Transverse colon (tissue), 3 donors: ENCODE measurements around the gene MYH15.

ENCODE experiments used
- POLR2A ChIP-seq: fragments of 450-650 bp; IDR thresholded peaks from one replicate; pipeline ENCODE4 v1.6.1; 2016; ENCODE audit warnings: antibody characterized with exemption, mild to moderate bottlenecking, moderate library complexity
- TF ChIP-seq, protein P1 (sequence below), 5 experiments: fragments of 200-600 bp in 3 of 5; fragments of 450-650 bp in 2 of 5; sonication (generic) in 3 of 5; IDR thresholded peaks; 1 replicate in 2 of 5; 2 replicates in 3 of 5; pipeline ENCODE4 v1.5.1; 2016 to 2017; ENCODE audit warnings: antibody characterized with exemption in 5 of 5, inconsistent platforms in 3 of 5, mild to moderate bottlenecking in 2 of 5, moderate library complexity in 1 of 5

DNA sequence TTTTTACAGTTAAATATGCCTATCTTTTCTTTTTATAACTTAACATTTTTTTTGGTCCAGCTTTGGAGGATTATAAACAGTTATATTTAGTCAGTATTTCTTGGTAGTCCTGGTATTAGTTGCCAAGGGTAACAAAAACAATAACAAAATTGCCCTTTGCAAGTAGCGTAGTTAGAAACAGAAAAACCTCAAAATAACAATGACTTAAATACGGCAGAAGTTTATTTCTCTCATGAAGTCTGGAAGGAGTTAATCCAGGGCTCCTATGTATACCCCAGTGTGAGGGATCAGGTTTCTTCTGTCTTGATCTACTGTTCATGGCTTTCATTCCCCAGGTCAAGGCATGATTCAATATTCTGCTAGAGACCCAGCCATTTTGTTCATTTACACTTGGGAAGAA is 14.1 kb upstream of the MYH15 start:
- TF ChIP-seq, protein P1, sequence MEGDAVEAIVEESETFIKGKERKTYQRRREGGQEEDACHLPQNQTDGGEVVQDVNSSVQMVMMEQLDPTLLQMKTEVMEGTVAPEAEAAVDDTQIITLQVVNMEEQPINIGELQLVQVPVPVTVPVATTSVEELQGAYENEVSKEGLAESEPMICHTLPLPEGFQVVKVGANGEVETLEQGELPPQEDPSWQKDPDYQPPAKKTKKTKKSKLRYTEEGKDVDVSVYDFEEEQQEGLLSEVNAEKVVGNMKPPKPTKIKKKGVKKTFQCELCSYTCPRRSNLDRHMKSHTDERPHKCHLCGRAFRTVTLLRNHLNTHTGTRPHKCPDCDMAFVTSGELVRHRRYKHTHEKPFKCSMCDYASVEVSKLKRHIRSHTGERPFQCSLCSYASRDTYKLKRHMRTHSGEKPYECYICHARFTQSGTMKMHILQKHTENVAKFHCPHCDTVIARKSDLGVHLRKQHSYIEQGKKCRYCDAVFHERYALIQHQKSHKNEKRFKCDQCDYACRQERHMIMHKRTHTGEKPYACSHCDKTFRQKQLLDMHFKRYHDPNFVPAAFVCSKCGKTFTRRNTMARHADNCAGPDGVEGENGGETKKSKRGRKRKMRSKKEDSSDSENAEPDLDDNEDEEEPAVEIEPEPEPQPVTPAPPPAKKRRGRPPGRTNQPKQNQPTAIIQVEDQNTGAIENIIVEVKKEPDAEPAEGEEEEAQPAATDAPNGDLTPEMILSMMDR (IDR thresholded peaks at IDR 0.05): no peak
- TF ChIP-seq POLR2A: no peak
